Measurements from ENCODE around the gene EOLA2.
"Not testable (repeated sequence)": the region's sequence is repeated elsewhere in the genome, so short reads cannot be mapped to it uniquely, and the experiment has no call there.

- not testable (repeated sequence) for TF ChIP-seq CTCF (IDR thresholded peaks at IDR 0.05; ENCODE audit: poor library complexity, severe bottlenecking); REST (IDR thresholded peaks at IDR 0.05; ENCODE audit: borderline replicate concordance); EZH2 (IDR thresholded peaks at IDR 0.05; ENCODE audit: borderline replicate concordance, insufficient read depth, low read length, poor library complexity, severe bottlenecking); POLR2AphosphoS5 (IDR thresholded peaks at IDR 0.05); EP300 (conservative IDR thresholded peaks at IDR 0.05; ENCODE audit: poor library complexity, severe bottlenecking); MXI1 (conservative IDR thresholded peaks at IDR 0.05; ENCODE audit: poor library complexity, severe bottlenecking)
These were observed 6.1 kb downstream of the EOLA2 start for GRCh38 chrX:149932150-149932549.
